SK-N-SH treated with all-trans-retinoic acid at 6 μM for 48 hours (cell line): ENCODE results near the gene TCERG1.

ENCODE experiments used
- CSDC2 ChIP-seq: fragments of 250-450 bp; sonication (Bioruptor Pico); IDR thresholded peaks from 2 replicates; pipeline ENCODE4 v1.5.0; 2020; ENCODE audit warnings: mild to moderate bottlenecking, moderate library complexity
- ESRRG ChIP-seq: fragments of 250-450 bp; sonication (Bioruptor Pico); IDR thresholded peaks from 2 replicates; pipeline ENCODE4 v1.6.1; 2021; ENCODE audit warnings: mild to moderate bottlenecking
- GLIS3 ChIP-seq: fragments of 250-450 bp; sonication (Bioruptor Pico); IDR thresholded peaks from 2 replicates; pipeline ENCODE4 v1.5.0; 2020; ENCODE audit warnings: mild to moderate bottlenecking, moderate library complexity
- OSR1 ChIP-seq: fragments of 250-450 bp; sonication (Bioruptor Pico); IDR thresholded peaks from 2 replicates; pipeline ENCODE4 v1.8.0; 2022; ENCODE audit warnings: moderate library complexity, mild to moderate bottlenecking, inconsistent platforms
- PATZ1 ChIP-seq: fragments of 250-450 bp; sonication (Bioruptor Pico); IDR thresholded peaks from 2 replicates; pipeline ENCODE4 v1.8.0; 2020; ENCODE audit warnings: mild to moderate bottlenecking, moderate library complexity, borderline replicate concordance
- PPARA ChIP-seq: fragments of 250-450 bp; sonication (Bioruptor Pico); IDR thresholded peaks from 2 replicates; pipeline ENCODE4 v1.5.0; 2020; ENCODE audit warnings: mild to moderate bottlenecking, borderline replicate concordance
- RARB ChIP-seq: fragments of 250-450 bp; sonication (Bioruptor Pico); IDR thresholded peaks from 2 replicates; pipeline ENCODE4 v1.8.0; 2021; ENCODE audit warnings: mild to moderate bottlenecking, moderate library complexity
- TOX ChIP-seq: fragments of 250-450 bp; sonication (Bioruptor Pico); IDR thresholded peaks from 2 replicates; pipeline ENCODE4 v1.8.0; 2021; ENCODE audit warnings: mild to moderate bottlenecking, moderate library complexity, borderline replicate concordance
- TSHZ2 ChIP-seq: fragments of 250-450 bp; sonication (Bioruptor Pico); IDR thresholded peaks from 2 replicates; pipeline ENCODE4 v1.5.0; 2020; ENCODE audit warnings: mild to moderate bottlenecking, moderate library complexity
- ZFP3 ChIP-seq: fragments of 250-450 bp; sonication (Bioruptor Pico); IDR thresholded peaks from 2 replicates; pipeline ENCODE4 v1.5.0; 2020; ENCODE audit warnings: mild to moderate bottlenecking, moderate library complexity
- ZNF8 ChIP-seq: fragments of 450-650 bp; formaldehyde crosslinking; IDR thresholded peaks from 2 replicates; pipeline ENCODE4 v1.5.0; 2020; ENCODE audit warnings: mild to moderate bottlenecking, moderate library complexity
- TF ChIP-seq, protein P1 (sequence below): fragments of 250-450 bp; sonication (Bioruptor Pico); IDR thresholded peaks from 2 replicates; pipeline ENCODE4 v1.5.1; 2021; ENCODE audit warnings: mild to moderate bottlenecking, moderate library complexity

GRCh38 chr5:146538432-146538831 lies 91.3 kb downstream of the TCERG1 start:
- TF ChIP-seq ZFP3 (CRISPR knock-in tag) (no peak), GLIS3 (CRISPR knock-in tag) (no peak), TSHZ2 (no peak), OSR1 (CRISPR knock-in tag) (no peak), ESRRG (CRISPR knock-in tag) (no peak), PATZ1 (CRISPR knock-in tag) (no peak), TOX (CRISPR knock-in tag) (no peak), ZNF8 (CRISPR knock-in tag) (no peak), PPARA (CRISPR knock-in tag) (no peak), RARB (CRISPR knock-in tag) (no peak), CSDC2 (CRISPR knock-in tag) (no peak)
- TF ChIP-seq, protein P1, sequence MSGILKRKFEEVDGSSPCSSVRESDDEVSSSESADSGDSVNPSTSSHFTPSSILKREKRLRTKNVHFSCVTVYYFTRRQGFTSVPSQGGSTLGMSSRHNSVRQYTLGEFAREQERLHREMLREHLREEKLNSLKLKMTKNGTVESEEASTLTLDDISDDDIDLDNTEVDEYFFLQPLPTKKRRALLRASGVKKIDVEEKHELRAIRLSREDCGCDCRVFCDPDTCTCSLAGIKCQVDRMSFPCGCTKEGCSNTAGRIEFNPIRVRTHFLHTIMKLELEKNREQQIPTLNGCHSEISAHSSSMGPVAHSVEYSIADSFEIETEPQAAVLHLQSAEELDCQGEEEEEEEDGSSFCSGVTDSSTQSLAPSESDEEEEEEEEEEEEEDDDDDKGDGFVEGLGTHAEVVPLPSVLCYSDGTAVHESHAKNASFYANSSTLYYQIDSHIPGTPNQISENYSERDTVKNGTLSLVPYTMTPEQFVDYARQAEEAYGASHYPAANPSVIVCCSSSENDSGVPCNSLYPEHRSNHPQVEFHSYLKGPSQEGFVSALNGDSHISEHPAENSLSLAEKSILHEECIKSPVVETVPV (CRISPR knock-in tag) = no peak
